Right renal cortex interstitium (tissue), 3 donors: ENCODE results near the gene CFAP65. TPM values are rescaled to one million over a fixed set of nuclear protein-coding genes. Genes with fewer than 3 reads are reported as not detected.

Source experiments
- DNase-seq, 3 donors: peaks; one replicate each; pipeline ENCODE4 v3.0.0-alpha.2; 2013; ENCODE audit warnings: low read depth in 3 of 3, low spot score in 2 of 3
- polyA plus RNA-seq, 3 donors: library from polyadenylated mRNA; unstranded; fragments of 120-200 nt; gene quantifications; one replicate each; pipeline ENCODE4 v1.2.1, GENCODE V29; 2013; ENCODE audit not compliant: insufficient read length in 3 of 3

Gene CFAP65
- polyA plus RNA-seq, 3 donors: 0.24 to 0.40 (median 0.34) TPM

GRCh38 chr2:219060821-219061791 is 19.8 kb upstream of the CFAP65 start, which contains the start of gene IHH:
TSS of gene IHH (minus strand) at chr2:219060921. CDS start at chr2:219060467, 454 bp downstream.
- DNase-seq: no peak

- DNase-seq: no peak
Observed at GRCh38 chr2:219059725-219060682, 18.7 kb upstream of the CFAP65 start.

GRCh38 chr2:219059375-219059724 is 18.0 kb upstream of the CFAP65 start:
- no peak for DNase-seq

- DNase-seq: no peak
Observed at GRCh38 chr2:219058541-219059374, 17.4 kb upstream of the CFAP65 start.

- no peak for DNase-seq
Observed at GRCh38 chr2:219057709-219058540, 16.6 kb upstream of the CFAP65 start.

- no peak for DNase-seq
Observed at GRCh38 chr2:219056896-219057708, 15.8 kb upstream of the CFAP65 start.

GRCh38 chr2:219056176-219056895 is 15.0 kb upstream of the CFAP65 start:
- DNase-seq: no peak

- DNase-seq: no peak
Observed at GRCh38 chr2:219054956-219055903, 13.9 kb upstream of the CFAP65 start.

- no peak for DNase-seq
Observed at GRCh38 chr2:219049282-219049681, 8.0 kb upstream of the CFAP65 start.

- peak in 2 of 3 donors; percentile 54 to 59 for DNase-seq
Observed at GRCh38 chr2:219045937-219046550, 4.7 kb upstream of the CFAP65 start.

- DNase-seq: no peak
Observed at GRCh38 chr2:219042750-219043149, 1.4 kb upstream of the CFAP65 start.

GRCh38 chr2:219042157-219042556 is 841 bp upstream of the CFAP65 start:
- DNase-seq: no peak

GRCh38 chr2:219038600-219038999 is 2.7 kb downstream of the CFAP65 start:
- DNase-seq: no peak

- no peak for DNase-seq
Observed at GRCh38 chr2:219037783-219038499, 3.4 kb downstream of the CFAP65 start.

GRCh38 chr2:219035942-219036341 is 5.4 kb downstream of the CFAP65 start:
- no peak for DNase-seq

- DNase-seq: no peak
Observed at GRCh38 chr2:219034823-219035222, 6.5 kb downstream of the CFAP65 start.
